Activated T-cell treated with anti-CD3 and anti-CD28 coated beads for 1 hour (primary cell): ENCODE data around the gene AUH.
"Not testable (repeated sequence)": the region's sequence is repeated elsewhere in the genome, so short reads cannot be mapped to it uniquely, and the experiment has no call there.

ENCODE experiments used
- DNase-seq: peaks from one replicate; pipeline ENCODE4 v3.0.0-alpha.2; 2020; ENCODE audit warnings: low read depth

AUH gene

DNA sequence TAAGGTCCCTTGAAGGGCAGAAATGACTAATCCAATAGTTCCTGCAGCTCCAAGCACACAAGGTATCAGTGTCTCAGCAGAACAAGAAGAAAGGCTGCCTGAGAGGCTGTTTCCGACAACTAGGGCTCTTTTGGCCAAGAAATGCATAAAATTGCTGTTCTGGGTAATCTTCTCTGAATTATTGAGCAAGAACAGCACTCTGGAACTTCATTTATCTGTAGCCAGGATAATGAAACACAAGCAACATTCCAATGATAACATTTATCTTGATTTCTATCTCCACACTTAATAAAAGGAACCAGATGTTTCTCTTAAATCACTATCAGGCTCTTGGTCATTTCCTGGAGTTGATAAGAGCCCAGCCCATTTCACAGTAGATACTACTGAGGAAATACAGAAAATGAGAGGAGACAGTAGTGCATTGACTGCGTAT is 17.0 kb upstream of the AUH start:
- DNase-seq, result no peak

GRCh38 chr9:91378054-91378453 is 16.3 kb upstream of the AUH start:
- not testable (repeated sequence) for DNase-seq

- DNase-seq, result no peak
Observed at GRCh38 chr9:91376239-91376638, 14.5 kb upstream of the AUH start.

- no peak for DNase-seq
Observed at GRCh38 chr9:91374939-91375338, 13.2 kb upstream of the AUH start.

DNA sequence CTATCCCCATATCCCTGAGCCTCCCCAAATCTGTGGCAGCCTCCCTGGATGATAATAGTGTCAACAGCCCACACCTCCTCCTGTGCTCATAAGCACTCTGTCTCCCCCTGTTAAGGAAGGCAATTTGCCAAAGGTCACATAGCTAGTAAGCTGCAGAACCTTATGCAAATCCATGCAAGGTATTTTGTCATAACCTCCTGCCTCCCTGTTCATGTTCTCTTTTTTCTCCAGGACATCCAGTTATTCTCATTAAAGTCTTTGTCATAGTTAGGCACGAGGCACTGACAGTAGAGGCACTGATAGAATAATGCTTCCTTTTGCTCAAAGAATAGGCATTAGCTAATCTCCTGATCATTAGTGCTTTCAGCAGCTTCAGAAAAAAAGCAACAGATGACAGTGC is 10.2 kb upstream of the AUH start:
- no peak for DNase-seq

- not testable (repeated sequence) for DNase-seq
Observed at GRCh38 chr9:91370006-91370405, 8.3 kb upstream of the AUH start.

DNA sequence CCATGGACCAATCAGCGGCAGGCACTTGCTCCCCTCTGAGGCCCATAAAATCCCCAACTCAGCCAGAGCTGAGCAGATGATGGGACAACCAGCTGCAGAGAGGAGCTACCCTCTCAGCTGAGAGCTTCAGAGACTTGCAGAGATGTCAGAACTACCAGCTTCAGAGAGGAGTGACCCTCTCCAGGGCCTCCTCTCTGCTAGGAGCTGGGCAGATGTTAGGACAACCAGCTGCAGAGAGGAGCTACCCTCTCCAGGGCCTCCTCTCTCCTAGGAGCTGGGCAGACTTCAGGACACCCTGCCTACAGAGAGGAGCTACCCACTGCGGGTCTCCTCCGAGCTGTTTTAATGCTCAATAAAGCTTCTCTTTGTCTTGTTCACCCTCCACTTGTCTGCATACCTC is 3.0 kb upstream of the AUH start:
- DNase-seq, result no peak

DNA sequence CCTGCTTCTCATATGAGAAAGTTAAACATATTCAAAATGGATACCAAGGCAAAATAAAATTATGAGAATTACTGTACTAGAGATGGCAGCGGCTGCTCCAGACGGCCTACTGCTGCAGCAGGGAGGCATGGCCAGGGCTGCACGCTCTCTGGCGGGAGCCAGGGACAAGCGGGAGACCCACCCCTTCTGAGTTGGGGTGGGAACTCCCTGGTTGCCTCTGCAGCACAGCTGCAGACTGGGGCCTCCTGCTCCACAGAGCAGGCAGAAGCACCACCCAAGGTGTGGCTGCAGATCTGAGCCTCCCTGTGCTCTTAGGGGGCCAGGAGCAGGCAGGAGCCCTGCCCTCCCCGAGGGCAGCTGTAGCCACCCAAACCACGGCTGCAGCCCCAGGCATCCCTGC is 2.3 kb upstream of the AUH start:
- no peak for DNase-seq

- DNase-seq, result no peak
Observed at GRCh38 chr9:91362051-91362611, 413 bp upstream of the AUH start.

DNA sequence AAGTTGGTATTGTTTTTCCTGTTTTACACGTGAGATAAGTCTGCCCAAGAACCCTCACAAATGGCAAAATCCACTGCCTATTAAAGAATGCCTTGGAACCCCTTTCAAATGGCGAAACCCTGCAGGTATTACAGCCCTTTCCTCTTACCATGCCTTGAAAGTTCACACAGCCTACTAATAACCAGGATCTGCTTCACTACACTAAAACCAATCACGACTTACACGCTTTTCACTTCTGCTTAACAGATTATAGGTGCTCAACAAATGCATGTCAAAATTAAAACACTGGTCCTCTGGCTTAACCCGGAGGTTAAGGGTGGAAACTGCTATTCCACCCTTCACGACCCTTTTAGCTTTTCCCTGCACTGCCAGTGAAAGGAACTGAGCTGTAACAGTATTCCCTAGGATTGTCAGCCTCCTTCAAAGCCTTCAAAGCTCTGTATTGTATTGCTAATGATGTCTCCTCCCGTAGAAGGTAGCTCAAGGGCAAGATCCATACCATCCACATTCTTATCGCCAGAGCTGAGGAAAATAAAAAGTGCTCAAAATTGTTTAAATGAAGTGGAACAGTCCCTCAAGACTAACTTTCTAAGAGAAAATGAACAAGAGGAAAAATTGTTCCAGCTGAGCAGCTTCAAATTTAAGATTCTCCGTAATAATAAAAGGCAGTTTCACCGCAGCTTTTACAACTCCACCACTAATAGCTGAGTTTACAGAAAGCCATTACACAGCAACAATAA is 997 bp downstream of the AUH start:
- no peak for DNase-seq

DNA sequence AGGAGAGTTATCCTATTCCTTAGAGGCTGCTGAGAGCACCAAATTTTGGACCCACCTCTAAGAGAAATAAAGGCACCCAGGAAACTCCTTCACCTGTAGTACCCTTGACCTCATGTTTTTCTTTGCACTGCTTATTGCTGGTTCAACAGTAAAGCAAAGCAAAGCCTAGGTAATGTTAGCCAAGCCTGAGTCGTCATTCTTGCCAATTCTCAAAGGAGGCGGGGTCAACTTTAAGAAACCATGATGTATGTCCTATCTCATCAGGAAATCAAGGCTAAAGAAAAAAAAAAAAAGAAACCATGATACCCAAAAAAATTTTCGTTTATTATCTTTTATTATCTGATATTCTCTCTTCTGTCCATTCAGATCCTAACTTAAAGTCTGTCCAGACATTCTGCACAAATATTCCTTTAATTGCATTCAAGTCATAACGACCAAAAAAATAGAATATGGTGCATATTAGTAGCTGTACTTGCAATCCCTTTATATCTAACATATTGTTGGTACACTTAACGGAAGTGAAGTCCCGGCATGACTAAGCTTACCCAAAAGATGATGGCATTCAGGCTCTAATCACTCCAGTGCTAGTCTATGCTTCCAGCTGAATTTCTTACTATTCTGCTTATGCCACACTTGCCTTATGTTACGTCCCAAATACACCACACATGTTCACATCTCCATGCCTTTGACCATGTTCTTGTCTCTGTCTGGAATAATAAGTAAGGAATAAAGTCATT is 1.8 kb downstream of the AUH start:
- DNase-seq, result no peak

DNA sequence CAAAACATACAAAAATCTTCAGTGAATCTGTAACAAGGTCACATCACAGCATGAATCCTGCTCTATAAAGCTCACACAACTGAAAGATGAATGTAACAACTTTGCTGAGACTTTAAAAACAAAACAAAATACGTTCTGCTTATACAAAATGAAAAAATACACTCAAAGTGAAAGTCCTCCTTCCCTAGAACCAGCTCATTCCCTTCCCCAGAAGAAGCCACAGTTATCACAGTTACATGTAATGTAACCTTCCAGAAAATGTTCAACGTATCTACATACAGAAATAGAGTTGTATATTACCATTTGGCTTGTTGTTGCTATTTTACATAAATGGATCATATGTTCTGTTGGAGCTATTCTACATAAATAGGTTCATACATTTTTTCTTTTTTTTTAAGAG is 2.6 kb downstream of the AUH start:
- DNase-seq, result no peak

DNA sequence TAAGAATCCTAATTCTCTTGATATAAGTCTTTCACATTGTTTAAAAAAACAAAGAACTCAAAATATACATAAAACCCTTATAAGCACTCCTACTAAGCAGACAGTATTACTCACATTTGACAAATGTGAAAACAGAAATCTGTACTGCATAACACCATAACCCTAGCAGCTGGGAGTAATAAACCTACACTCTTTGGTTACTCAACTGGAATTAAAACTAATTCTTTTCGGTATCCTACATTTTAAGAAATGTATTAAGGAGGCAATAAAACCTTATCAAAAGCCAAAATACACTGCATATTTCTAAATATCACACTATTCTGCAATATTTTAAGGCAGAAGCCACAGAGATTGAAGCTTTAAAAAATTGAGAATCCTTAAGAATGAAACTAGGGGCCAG is 6.8 kb downstream of the AUH start:
- no peak for DNase-seq

DNA sequence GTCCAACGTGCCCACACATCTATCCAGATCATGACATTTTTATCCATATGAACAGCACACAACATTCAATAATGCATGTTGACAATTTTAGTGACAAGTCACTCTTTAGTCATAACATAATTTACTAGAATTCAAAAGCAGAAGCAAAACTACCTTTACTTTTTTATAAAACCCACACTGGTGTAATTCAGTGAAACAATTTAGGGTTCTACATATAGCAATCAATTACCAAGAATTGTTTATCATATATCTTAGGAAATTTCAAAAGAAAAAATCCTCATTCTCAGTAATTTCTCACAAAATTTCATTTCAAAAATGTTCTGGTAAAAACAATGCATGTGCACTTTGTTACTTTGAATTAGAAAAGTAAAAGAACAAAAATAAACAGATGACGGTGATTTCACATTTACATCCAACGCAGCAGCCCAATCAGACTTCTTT is 12.6 kb downstream of the AUH start:
- no peak for DNase-seq

DNA sequence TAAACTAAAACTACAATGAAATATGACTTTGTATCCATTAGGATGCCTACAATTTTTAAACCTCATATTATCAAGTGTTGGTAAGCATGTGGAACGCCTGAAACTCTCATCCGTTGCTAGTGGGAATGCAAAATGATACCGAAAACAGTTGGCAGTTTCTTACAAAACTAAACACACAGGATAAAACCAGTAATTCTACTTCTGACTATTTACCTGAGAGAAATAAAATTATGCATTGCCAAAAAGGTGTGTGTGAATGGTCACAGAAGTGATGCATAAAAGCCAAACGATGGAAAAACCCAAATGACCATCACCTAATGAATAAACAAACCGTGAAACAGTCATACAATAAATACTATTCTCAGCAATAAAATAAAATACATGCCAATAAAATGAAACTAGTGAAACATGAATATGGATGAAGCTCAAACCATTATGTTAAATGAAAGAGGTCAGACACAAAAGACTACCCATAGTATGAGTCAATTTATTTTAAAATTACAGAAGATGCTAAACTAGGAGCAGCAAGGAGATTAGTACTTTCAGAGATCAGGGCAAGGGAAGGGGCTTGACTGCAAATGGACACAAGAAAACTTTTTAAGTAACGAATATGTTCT is 13.4 kb downstream of the AUH start:
- no peak for DNase-seq

DNA sequence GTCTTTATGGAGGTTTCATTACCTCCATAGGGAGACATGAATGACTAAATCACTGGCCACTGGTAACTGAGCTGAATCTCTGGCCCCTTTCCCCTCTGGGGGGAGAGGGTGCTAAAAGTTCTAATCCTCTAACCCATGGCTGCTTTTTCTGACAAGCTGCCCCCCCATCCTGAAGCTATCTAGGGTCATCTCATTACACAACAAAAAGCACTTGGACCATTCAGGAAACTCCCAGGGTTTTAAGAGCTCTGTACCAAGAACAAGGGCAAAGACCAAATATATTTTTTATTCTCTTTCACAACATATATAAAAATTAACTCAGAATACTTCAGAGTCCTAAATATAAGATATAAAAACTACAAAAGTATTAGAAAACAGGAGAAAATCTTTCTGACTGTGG is 14.3 kb downstream of the AUH start:
- no peak for DNase-seq

DNA sequence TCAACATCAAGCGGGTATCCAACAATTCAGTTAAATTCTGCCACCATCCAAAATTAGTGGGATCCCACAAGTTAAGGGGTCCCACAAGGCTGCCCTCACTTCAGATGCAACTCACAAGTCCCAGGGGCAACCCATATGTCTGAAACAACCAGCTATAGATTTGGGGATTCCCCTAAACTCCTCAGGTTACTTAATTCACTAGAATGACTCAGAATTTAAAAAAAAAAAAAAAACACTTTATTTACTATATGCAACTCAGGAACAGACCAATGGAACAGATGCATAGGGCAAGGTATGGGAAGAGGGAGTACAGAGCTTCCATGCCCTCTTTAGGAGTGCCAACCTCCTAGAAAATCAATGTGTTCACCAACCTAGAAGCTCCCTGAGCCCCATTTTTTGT is 15.1 kb downstream of the AUH start:
- no peak for DNase-seq

GRCh38 chr9:91345978-91346377 is 15.7 kb downstream of the AUH start:
- no peak for DNase-seq

- no peak for DNase-seq
Observed at GRCh38 chr9:91342575-91342974, 19.1 kb downstream of the AUH start.

DNA sequence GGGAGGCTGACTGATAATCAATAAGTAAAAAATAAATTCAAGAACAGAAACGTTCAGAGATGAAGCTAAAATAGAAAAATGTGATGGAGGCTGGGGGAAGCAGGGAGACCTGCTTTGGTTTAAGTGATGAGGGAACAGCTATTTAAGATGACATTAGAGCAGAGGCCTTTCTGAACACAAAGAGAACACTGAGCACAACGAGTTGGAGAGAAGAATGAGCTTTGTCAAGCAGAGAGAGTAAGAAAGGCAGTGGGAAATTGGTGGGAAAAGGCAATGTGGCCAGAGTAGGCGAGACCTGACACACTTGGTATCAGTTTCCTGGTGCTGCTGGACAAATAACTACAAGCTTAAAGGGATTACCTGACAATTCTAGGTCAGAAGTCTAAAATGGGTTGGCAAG is 20.0 kb downstream of the AUH start:
- DNase-seq, result no peak

- no peak for DNase-seq
Observed at GRCh38 chr9:91341258-91341746, 20.4 kb downstream of the AUH start.

- DNase-seq, result no peak
Observed at GRCh38 chr9:91340395-91340967, 21.2 kb downstream of the AUH start.
